RWPE2 (cell line): ENCODE data around the gene CYYR1.

ENCODE experiments used
- ATAC-seq: fragments of 200-7000 bp; cut with Tn5 transposase; 3 replicates; pipeline ENCODE4 v1.9.1; 2021; ENCODE audit warnings: low read depth
- DNase-seq: peaks from one replicate; pipeline ENCODE4 v3.0.0-alpha.2; 2020; ENCODE audit warnings: low spot score
- H3K27ac ChIP-seq: fragments of 450-650 bp; 2 replicates; pipeline ENCODE4 v1.5.1; 2017; ENCODE audit warnings: mild to moderate bottlenecking; ENCODE audit not compliant: poor library complexity, severe bottlenecking
- H3K27me3 ChIP-seq: fragments of 250-450 bp; sonication (Bioruptor Pico); 2 replicates; pipeline ENCODE4 v1.5.1; 2021; ENCODE audit warnings: mild to moderate bottlenecking, moderate library complexity; ENCODE audit not compliant: insufficient read depth, poor library complexity, severe bottlenecking
- H3K36me3 ChIP-seq: fragments of 250-450 bp; sonication (Bioruptor Pico); 2 replicates; pipeline ENCODE4 v1.5.1; 2020; ENCODE audit warnings: low read depth, mild to moderate bottlenecking, moderate library complexity
- H3K4me1 ChIP-seq: fragments of 250-450 bp; sonication (Bioruptor Pico); 2 replicates; pipeline ENCODE4 v1.5.1; 2021; ENCODE audit warnings: mild to moderate bottlenecking, moderate library complexity; ENCODE audit not compliant: insufficient read depth, poor library complexity, severe bottlenecking
- H3K4me3 ChIP-seq: fragments of 250-450 bp; sonication (Bioruptor Pico); 2 replicates; pipeline ENCODE4 v1.5.1; 2021; ENCODE audit warnings: mild to moderate bottlenecking, moderate library complexity; ENCODE audit not compliant: severe bottlenecking
- H3K9me3 ChIP-seq: fragments of 250-450 bp; sonication (Bioruptor Pico); 2 replicates; pipeline ENCODE4 v1.5.1; 2021; ENCODE audit warnings: mild to moderate bottlenecking, moderate library complexity; ENCODE audit not compliant: severe bottlenecking
- TF ChIP-seq, protein P1 (sequence below): fragments of 450-650 bp; IDR thresholded peaks from one replicate; pipeline ENCODE4 v1.5.1; 2017; ENCODE audit warnings: mild to moderate bottlenecking, moderate library complexity; ENCODE audit not compliant: poor library complexity, severe bottlenecking

The CYYR1 gene

DNA sequence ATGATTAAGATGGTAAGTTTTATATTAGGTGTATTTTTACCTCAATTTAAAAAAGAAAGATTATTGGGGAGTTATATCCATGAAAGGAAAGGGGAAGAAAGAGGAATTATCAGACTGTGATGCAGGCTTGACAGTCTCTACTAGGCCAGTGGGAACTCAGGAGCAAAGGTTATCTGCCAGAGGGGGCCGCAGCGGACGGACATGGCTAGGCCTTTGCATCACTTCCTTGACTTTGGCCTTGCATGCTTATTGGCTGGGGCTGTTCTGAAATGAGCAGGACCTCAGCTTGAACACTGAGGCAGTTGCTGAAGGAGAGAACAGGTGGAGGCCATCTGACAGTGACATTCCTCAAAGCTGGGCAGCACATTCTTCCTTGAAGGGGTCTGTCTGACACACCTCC, 150.9 kb downstream of the CYYR1 start:
- TF ChIP-seq, protein P1, sequence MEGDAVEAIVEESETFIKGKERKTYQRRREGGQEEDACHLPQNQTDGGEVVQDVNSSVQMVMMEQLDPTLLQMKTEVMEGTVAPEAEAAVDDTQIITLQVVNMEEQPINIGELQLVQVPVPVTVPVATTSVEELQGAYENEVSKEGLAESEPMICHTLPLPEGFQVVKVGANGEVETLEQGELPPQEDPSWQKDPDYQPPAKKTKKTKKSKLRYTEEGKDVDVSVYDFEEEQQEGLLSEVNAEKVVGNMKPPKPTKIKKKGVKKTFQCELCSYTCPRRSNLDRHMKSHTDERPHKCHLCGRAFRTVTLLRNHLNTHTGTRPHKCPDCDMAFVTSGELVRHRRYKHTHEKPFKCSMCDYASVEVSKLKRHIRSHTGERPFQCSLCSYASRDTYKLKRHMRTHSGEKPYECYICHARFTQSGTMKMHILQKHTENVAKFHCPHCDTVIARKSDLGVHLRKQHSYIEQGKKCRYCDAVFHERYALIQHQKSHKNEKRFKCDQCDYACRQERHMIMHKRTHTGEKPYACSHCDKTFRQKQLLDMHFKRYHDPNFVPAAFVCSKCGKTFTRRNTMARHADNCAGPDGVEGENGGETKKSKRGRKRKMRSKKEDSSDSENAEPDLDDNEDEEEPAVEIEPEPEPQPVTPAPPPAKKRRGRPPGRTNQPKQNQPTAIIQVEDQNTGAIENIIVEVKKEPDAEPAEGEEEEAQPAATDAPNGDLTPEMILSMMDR, result no peak
- Histone ChIP-seq H3K4me1 (no peaks in the 10 kb centered on the region), H3K27ac (no peak overlapping the region), H3K9me3 (no peaks in the 10 kb centered on the region), H3K36me3 (no peaks in the 10 kb centered on the region), H3K4me3 (no peak overlapping the region), H3K27me3 (no peaks in the 10 kb centered on the region)
- no peak for DNase-seq
- no peak for ATAC-seq

DNA sequence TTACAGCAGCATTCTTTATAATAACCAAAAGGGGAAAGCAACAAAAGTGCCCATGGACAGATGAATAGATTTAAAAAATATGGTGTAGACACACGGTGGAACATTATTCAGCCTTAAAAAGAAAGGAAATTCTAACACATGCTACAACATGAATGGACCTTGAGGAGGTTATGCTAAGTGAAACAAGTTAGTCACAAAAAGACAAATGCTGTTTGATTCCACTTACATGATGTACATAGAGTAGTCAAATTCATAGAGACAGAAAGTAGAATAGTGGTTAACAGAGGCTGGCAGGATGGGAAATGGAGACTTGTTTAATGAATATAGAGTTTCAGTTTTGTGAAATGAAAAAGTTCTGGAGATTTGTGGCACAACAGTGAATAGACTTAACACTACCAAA, 151.4 kb downstream of the CYYR1 start:
- Histone ChIP-seq H3K36me3 (no peaks in the 10 kb centered on the region), H3K4me3 (no peak overlapping the region), H3K4me1 (no peaks in the 10 kb centered on the region), H3K27ac (no peak overlapping the region), H3K9me3 (no peaks in the 10 kb centered on the region), H3K27me3 (no peaks in the 10 kb centered on the region)
- TF ChIP-seq, protein P1, result no peak
- ATAC-seq, result no peak
- DNase-seq, result no peak
